IPS DF 19.7 (cell line): ENCODE measurements around the gene AKR1A1.
"Not testable (repeated sequence)": the region's sequence is repeated elsewhere in the genome, so short reads cannot be mapped to it uniquely, and the experiment has no call there.

ENCODE experiments used
- DNase-seq: peaks from one replicate; pipeline ENCODE4 v3.0.0-alpha.2; 2013; ENCODE audit warnings: low read depth, low spot score

AKR1A1 gene

GRCh38 chr1:45523516-45523915 lies 27.1 kb upstream of the AKR1A1 start:
- DNase-seq: not testable (repeated sequence)

GRCh38 chr1:45523975-45524374 lies 26.7 kb upstream of the AKR1A1 start:
- DNase-seq: not testable (repeated sequence)

GRCh38 chr1:45526135-45526644 lies 24.4 kb upstream of the AKR1A1 start:
- no peak for DNase-seq

- DNase-seq: no peak
Observed at GRCh38 chr1:45530632-45531135, 19.9 kb upstream of the AKR1A1 start.

- DNase-seq: no peak
Observed at GRCh38 chr1:45531873-45532272, 18.8 kb upstream of the AKR1A1 start.

DNA sequence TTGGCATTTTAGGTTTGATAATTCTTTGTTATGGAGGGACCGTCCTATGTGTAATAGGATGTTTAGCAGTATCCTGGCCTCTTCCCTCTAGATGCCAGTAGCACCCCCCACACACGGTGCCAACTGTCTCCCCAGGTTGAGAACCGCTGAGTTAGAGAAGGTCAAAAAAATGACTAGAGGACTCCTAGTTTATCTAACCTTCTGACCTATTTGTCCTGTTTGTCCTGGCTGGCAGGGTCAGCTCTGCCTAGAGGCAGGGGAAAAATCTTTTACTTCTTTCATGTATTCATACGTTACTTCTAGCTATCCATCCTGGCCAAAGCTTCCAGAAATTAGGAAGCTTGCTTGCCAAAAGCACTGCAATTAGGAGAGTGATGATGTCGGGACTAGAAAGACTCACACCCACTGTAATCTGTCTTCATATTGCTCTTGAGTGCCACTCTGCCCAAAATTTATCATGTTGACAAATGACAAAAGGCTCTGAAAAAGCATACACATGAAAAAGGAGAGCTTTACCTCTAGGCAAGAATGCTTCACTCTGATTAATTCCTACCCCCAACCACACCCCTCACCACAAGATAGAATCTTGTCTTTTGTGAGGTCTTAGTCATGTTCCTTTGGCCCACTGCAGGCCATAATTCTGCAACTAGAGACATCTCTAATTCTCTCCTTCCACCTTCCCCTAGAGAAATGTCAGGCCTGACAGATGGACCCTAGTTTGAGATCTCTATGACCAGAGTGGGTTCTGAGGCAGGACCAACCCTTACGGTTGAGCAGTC lies 14.4 kb upstream of the AKR1A1 start:
- no peak for DNase-seq

- no peak for DNase-seq
Observed at GRCh38 chr1:45536886-45537285, 13.7 kb upstream of the AKR1A1 start.

DNA sequence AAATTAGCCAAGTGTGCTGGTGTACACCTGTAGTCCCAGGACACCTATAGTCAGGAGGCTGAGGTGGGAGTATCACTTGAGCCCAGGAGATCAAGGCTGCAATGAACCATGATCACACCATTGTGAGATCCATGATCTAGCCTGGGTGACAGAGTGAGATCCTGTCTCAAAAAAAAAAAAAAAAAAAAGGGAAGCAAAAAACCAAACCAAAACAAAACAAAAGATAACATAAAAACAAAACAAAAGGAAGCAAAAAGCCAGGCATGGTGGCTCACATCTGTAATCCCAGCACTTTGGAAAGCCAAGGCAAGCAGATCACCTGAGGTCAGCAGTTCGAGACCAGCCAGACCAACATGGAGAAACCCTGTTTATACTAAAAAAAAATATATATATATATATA lies 9.4 kb upstream of the AKR1A1 start:
- no peak for DNase-seq

- no peak for DNase-seq
Observed at GRCh38 chr1:45542591-45542990, 8.0 kb upstream of the AKR1A1 start.

DNA sequence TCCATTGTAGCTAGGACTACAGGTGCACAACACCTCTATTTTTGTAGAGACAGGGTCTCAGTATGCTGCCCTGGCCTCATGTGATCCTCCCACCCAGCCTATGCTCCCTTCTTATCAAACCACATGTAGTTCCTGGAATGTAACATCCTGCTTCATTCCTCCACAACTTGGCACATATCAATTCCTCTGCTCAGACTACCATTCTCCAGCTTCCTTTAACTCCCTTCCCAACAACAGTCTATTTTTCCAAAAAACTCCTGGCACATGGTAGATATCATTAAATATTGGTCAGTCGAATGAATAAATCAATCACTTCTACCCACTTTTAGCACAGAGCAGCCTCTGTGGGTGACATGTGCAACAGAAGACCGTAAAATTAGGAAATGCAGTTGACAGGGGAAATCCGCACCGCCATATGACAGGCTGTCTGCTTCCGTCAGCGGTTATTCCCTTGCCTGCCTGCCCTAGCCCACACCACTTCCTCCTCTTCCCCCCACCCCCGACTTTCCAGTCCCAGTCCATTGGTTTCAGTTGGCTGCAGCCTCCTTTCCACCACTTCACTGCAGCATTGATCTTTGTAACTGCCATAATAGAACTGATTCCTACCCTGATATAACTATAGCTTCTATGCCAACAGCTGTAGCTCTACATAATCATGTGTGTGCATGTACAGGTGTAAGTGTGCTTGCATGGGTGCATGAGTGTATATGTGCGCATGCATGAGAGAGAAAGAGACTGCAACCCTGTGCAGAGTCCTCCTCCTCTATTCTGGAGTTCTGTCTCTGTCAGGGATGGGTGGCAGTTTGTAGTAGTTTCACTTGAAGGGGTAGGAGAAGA lies 6.8 kb upstream of the AKR1A1 start:
- no peak for DNase-seq

DNA sequence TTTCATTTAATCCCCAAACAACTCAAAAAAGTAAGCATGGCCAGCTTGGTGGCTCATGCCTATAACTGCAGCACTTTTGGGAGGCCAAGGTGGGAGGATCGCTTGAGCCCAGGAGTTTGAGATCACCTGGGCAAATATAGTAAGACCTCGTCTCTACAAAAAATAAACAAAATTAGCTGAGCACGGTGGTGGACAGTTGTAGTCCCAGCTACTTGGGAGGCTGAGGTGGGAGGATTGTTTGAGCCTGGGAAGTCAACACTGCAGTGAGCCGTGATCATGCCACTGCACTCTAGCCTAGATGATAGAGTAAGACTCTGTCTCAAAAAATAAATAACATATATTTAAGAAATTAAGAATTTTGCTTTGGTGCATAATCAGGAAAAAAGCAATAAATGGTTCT lies 6.1 kb upstream of the AKR1A1 start:
- no peak for DNase-seq

DNA sequence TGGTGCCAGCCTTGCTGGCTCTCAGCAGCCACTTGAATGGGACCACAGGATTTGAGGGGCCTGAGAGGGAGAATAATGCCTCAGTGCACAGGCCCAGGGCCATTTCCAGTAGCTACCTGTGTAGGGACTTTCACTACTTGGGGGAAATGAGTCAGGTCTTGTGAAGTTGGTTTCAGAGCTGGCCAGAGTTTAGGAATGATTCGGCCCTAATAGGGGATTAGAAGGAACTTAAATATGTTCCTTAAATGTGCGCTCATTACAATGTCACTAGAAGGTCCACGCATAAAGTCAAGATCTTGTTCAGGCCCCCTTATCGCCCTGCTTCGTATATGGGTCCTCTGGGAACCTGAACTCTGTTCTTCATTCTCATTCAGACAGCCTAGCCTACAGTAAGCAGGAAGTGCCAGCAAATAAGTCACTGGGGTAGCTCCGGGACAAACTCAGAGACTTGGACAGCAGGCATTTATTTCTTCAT lies 5.6 kb upstream of the AKR1A1 start:
- DNase-seq: no peak

GRCh38 chr1:45545553-45546310 lies 4.9 kb upstream of the AKR1A1 start:
- DNase-seq: no peak

GRCh38 chr1:45551684-45552083 lies 1.1 kb downstream of the AKR1A1 start:
- no peak for DNase-seq

DNA sequence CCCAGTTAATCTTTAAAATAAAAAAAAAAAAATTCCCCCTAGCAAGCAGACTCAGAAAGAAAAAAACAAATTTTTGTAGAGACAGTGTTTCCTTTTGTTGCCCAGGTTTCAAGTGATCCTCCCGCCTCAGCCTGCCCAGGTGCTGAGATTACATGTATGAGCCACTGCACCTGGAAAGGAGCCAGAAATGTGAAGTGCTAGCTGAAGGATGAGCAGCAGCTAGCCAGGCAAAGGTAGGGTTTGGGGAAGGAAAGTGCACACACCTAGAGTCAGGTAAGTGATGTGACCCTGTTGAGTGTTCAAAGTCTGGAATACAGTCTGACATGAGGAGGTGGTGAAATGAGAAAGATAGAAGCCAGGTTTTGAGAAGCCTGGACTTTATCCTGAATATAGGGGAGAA lies 1.7 kb downstream of the AKR1A1 start:
- no peak for DNase-seq

DNA sequence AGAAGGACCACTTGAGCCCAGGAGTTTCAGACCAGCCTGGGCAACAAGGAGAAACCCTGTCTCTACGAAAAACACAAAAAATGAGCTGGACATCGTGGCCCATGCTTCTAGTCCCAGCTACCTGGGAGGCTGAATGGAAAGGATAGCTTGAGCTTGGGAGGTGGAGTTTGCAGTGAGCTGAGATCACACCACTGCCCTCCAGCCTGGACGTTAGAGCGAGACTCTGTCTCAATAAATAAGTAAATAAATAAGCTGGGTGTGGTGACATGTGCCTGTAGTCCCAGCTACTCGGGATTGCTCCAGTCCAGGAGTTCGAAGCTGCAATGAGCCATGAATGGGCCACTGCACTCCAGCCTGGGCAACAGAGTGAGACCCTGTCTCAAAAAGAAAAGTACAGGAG lies 3.6 kb downstream of the AKR1A1 start:
- no peak for DNase-seq

DNA sequence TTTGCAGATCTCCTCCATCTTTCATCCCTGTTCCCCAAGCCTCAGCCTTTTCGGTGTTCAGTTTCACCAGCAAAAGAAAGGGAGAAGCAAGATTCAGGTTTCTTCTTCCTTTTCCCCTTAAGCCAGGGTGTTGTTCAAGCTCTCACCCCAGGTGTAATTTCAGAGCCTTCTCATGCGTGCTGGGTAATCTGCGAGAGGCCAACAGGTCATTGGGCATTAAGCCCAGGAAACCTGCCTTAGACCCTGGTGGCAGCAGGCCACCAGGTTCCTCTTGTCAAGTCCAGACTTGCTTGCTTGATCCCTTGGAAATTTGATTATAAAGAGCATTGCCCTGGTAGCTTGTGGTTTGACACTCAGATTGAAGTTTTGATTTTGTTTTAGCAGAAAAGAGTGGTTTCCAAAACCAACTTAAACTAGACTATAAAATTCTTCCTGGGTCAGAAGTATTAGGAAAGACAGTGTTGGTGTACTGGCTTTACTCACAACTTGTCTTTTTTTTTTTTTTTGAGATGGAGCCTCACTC lies 6.9 kb downstream of the AKR1A1 start:
- DNase-seq: no peak

DNA sequence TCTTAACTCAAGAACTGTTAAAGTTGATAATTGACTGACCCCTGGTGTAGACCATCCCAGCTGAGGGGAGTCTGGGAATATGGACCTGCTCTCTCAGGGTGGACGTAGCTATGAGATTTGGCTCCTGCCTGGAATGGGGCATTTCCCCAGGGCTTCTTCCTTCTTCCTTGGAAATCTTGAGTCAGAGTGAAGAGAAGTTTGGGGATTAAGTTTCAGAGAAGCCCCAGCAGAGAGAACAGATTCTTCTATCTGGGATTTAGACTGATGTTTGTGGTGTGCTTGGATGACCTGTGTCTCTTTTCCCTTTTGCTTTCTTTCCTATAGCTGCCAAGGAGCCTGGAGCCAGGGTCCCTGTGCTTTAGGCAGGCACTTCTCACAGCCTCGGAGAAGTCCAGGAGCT lies 13.2 kb downstream of the AKR1A1 start:
- DNase-seq: no peak

- DNase-seq: no peak
Observed at GRCh38 chr1:45566722-45567121, 16.1 kb downstream of the AKR1A1 start.

GRCh38 chr1:45567911-45568310 lies 17.3 kb downstream of the AKR1A1 start:
- no peak for DNase-seq

DNA sequence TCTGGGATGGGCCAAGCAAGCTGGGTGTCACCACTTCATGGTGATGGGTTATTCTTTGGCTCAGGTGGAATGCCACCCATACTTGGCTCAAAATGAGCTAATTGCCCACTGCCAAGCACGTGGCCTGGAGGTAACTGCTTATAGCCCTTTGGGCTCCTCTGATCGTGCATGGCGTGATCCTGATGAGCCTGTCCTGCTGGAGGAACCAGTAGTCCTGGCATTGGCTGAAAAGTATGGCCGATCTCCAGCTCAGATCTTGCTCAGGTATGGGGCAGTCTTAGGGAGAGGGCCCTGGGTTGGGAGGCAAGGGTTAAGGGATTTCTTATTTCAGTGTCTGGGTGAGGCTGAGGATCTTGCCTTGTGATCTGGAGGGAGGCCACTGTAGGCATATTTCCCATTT lies 17.8 kb downstream of the AKR1A1 start:
- DNase-seq: no peak
